ENCODE results near the gene HOOK2.

DNA sequence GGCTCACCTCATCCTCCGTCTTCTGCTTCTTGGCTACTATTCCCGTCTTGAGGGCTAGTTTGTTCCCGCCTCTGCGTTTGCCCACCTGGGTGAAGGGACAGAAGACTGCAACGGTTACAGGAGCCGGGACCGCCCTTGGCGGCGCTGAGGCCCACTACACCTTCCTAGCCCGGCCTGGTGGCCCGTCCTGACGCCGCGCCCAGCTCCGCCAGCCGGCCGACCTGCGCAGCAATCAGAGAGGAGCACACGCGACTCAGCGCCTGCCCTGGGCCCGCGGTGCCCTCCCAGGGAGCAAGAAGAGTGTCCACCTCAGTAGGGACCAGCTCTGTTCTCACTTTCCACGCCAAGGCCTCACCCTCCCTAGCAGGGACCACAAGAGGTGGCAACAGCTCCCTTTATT lies 44.0 kb downstream of the HOOK2 start:
- TF ChIP-seq, protein P1, sequence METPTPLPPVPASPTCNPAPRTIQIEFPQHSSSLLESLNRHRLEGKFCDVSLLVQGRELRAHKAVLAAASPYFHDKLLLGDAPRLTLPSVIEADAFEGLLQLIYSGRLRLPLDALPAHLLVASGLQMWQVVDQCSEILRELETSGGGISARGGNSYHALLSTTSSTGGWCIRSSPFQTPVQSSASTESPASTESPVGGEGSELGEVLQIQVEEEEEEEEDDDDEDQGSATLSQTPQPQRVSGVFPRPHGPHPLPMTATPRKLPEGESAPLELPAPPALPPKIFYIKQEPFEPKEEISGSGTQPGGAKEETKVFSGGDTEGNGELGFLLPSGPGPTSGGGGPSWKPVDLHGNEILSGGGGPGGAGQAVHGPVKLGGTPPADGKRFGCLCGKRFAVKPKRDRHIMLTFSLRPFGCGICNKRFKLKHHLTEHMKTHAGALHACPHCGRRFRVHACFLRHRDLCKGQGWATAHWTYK (CRISPR knock-in tag; IDR thresholded peaks at IDR 0.05), result no peak
- TF ChIP-seq, protein P2, sequence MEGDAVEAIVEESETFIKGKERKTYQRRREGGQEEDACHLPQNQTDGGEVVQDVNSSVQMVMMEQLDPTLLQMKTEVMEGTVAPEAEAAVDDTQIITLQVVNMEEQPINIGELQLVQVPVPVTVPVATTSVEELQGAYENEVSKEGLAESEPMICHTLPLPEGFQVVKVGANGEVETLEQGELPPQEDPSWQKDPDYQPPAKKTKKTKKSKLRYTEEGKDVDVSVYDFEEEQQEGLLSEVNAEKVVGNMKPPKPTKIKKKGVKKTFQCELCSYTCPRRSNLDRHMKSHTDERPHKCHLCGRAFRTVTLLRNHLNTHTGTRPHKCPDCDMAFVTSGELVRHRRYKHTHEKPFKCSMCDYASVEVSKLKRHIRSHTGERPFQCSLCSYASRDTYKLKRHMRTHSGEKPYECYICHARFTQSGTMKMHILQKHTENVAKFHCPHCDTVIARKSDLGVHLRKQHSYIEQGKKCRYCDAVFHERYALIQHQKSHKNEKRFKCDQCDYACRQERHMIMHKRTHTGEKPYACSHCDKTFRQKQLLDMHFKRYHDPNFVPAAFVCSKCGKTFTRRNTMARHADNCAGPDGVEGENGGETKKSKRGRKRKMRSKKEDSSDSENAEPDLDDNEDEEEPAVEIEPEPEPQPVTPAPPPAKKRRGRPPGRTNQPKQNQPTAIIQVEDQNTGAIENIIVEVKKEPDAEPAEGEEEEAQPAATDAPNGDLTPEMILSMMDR (IDR thresholded peaks at IDR 0.05 in 2 of 3, conservative IDR thresholded peaks at IDR 0.05 in 1 of 3; ENCODE audit: insufficient read depth in 2 of 3, low read depth in 1 of 3, low read length in 3 of 3), result no peak
- no peak for TF ChIP-seq CEBPB (tag; IDR thresholded peaks at IDR 0.05)
- TF ChIP-seq, protein P3, sequence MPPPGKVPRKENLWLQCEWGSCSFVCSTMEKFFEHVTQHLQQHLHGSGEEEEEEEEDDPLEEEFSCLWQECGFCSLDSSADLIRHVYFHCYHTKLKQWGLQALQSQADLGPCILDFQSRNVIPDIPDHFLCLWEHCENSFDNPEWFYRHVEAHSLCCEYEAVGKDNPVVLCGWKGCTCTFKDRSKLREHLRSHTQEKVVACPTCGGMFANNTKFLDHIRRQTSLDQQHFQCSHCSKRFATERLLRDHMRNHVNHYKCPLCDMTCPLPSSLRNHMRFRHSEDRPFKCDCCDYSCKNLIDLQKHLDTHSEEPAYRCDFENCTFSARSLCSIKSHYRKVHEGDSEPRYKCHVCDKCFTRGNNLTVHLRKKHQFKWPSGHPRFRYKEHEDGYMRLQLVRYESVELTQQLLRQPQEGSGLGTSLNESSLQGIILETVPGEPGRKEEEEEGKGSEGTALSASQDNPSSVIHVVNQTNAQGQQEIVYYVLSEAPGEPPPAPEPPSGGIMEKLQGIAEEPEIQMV (tag; conservative IDR thresholded peaks at IDR 0.05; ENCODE audit: low read depth), result no peak
- TF ChIP-seq RCOR1 (IDR thresholded peaks at IDR 0.05; ENCODE audit: borderline replicate concordance in 1 of 2, low read depth in 2 of 2, low read length in 2 of 2), result no peak
- no peak for TF ChIP-seq EZH2 (IDR thresholded peaks at IDR 0.05; ENCODE audit: borderline replicate concordance, low read depth, low read length)
- TF ChIP-seq POLR2A (conservative IDR thresholded peaks at IDR 0.05), result no peak
- TF ChIP-seq, protein P4, sequence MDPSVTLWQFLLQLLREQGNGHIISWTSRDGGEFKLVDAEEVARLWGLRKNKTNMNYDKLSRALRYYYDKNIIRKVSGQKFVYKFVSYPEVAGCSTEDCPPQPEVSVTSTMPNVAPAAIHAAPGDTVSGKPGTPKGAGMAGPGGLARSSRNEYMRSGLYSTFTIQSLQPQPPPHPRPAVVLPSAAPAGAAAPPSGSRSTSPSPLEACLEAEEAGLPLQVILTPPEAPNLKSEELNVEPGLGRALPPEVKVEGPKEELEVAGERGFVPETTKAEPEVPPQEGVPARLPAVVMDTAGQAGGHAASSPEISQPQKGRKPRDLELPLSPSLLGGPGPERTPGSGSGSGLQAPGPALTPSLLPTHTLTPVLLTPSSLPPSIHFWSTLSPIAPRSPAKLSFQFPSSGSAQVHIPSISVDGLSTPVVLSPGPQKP (CRISPR knock-in tag; IDR thresholded peaks at IDR 0.05), result no peak
- TF ChIP-seq CBX5 (IDR thresholded peaks at IDR 0.05; ENCODE audit: borderline replicate concordance, low read depth), result no peak
- TF ChIP-seq HMG20B (CRISPR knock-in tag; IDR thresholded peaks at IDR 0.05), result no peak
- no peak for TF ChIP-seq MYNN (IDR thresholded peaks at IDR 0.05)
- no peak for TF ChIP-seq MYNN (CRISPR knock-in tag; IDR thresholded peaks at IDR 0.05)
- no peak for TF ChIP-seq SP1 (CRISPR knock-in tag; IDR thresholded peaks at IDR 0.05)
